Measurements from ENCODE around the gene NOD2. TPM values are rescaled to one million over a fixed set of nuclear protein-coding genes. Genes with fewer than 3 reads are reported as not detected.

The NOD2 gene
- total and polyA plus RNA-seq, 11 donors = 0.21 to 6.5 (median 0.74) TPM

GRCh38 chr16:50724306-50724705 is 30.9 kb downstream of the NOD2 start:
- Histone ChIP-seq H3K27me3 (no peaks in the 10 kb centered on the region), H3K4me1 (no peaks in the 10 kb centered on the region), H3K4me3 (no peak overlapping the region), H3K27ac (no peak overlapping the region), H3K9me3 (peaks cover 0 to 7% (median 0%) of the 10 kb centered on the region in 12 donors), H3K36me3 (peaks cover 0 to 74% (median 0%) of the 10 kb centered on the region in 9 donors)
- ATAC-seq (no peak), DNase-seq (no peak)
- intact Hi-C loops (cut with DNase I) = no loop called here
- TF ChIP-seq, protein P1, sequence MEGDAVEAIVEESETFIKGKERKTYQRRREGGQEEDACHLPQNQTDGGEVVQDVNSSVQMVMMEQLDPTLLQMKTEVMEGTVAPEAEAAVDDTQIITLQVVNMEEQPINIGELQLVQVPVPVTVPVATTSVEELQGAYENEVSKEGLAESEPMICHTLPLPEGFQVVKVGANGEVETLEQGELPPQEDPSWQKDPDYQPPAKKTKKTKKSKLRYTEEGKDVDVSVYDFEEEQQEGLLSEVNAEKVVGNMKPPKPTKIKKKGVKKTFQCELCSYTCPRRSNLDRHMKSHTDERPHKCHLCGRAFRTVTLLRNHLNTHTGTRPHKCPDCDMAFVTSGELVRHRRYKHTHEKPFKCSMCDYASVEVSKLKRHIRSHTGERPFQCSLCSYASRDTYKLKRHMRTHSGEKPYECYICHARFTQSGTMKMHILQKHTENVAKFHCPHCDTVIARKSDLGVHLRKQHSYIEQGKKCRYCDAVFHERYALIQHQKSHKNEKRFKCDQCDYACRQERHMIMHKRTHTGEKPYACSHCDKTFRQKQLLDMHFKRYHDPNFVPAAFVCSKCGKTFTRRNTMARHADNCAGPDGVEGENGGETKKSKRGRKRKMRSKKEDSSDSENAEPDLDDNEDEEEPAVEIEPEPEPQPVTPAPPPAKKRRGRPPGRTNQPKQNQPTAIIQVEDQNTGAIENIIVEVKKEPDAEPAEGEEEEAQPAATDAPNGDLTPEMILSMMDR (IDR thresholded peaks at IDR 0.05) = no peak
- no peak for TF ChIP-seq POLR2A (IDR thresholded peaks at IDR 0.05)

GRCh38 chr16:50731130-50731988 is 38.0 kb downstream of the NOD2 start:
- TF ChIP-seq POLR2A (IDR thresholded peaks at IDR 0.05) = no peak
- TF ChIP-seq, protein P1 (IDR thresholded peaks at IDR 0.05) = no peak
- intact Hi-C loops (cut with DNase I) = loop anchor here in 1 of 10 donors (10.0 kb wide), 1 partner anchor 137 kb away; no protein-coding TSS in a partner anchor
- Histone ChIP-seq H3K4me3 (no peak overlapping the region), H3K9me3 (no peaks in the 10 kb centered on the region), H3K4me1 (no peaks in the 10 kb centered on the region), H3K27me3 (no peaks in the 10 kb centered on the region), H3K36me3 (peaks cover 0 to 48% (median 0%) of the 10 kb centered on the region in 9 donors), H3K27ac (no peak overlapping the region)
- WGBS, 4 donors = 75 to 98% (median 78%) methylated on average over 2 to 6 of the region's 6 CpGs
- ATAC-seq (no peak), DNase-seq (no peak)

DNA sequence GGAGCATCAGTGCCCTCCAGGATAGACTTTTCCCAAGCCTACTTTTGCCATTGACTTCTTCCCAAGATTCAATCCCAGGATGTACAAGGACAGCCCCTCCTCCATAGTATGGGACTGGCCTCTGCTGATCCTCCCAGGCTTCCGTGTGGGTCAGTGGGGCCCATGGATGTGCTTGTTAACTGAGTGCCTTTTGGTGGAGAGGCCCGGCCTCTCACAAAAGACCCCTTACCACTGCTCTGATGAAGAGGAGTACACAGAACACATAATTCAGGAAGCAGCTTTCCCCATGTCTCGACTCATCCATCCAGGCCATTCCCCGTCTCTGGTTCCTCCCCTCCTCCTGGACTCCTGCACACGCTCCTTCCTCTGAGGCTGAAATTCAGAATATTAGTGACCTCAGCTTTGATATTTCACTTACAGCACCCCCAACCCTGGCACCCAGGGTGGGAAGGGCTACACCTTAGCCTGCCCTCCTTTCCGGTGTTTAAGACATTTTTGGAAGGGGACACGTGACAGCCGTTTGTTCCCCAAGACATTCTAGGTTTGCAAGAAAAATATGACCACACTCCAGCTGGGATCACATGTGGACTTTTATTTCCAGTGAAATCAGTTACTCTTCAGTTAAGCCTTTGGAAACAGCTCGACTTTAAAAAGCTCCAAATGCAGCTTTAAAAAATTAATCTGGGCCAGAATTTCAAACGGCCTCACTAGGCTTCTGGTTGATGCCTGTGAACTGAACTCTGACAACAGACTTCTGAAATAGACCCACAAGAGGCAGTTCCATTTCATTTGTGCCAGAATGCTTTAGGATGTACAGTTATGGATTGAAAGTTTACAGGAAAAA is 38.8 kb downstream of the NOD2 start:
- Histone ChIP-seq H3K9me3 (no peaks in the 10 kb centered on the region), H3K4me1 (no peaks in the 10 kb centered on the region), H3K27ac (no peak overlapping the region), H3K36me3 (peaks cover 0 to 41% (median 0%) of the 10 kb centered on the region in 9 donors), H3K4me3 (no peak overlapping the region), H3K27me3 (no peaks in the 10 kb centered on the region)
- ATAC-seq = peak in 1 of 4 donors; percentile 24
- DNase-seq = no peak
- no peak for TF ChIP-seq POLR2A (IDR thresholded peaks at IDR 0.05)
- TF ChIP-seq, protein P1 (IDR thresholded peaks at IDR 0.05) = no peak
- intact Hi-C loops (cut with DNase I) = loop anchor here in 1 of 10 donors (10.0 kb wide), 1 partner anchor 137 kb away; no protein-coding TSS in a partner anchor
- WGBS, 4 donors = 74 to 83% (median 80%) methylated on average over 10 of the region's 10 CpGs

DNA sequence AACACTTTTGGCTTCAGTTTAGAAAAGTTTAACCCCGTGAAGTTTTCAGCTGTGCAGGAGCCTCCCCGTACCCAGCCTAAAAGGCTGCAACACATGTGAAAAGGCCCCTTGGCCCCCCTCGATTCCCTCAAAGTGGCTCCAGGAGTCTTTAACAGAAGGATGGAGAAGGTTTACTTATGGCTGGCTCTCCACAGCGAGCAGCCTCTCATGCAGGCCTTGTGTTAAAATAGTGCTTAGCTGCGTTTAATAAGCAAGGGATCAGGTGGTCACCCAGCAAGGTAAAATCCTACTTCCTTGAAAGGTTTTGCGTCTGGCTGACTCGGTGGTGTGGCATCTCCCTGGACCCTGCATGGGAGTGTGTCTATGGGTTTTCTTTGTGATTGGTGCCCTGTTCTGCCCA is 40.1 kb downstream of the NOD2 start:
- H3K4me1 ChIP-seq = no peaks in the 10 kb centered on the region
- no peak overlapping the region for H3K27ac ChIP-seq
- H3K4me3 ChIP-seq = no peak overlapping the region
- intact Hi-C loops (cut with DNase I) = loop anchor here in 1 of 10 donors (10.0 kb wide), 1 partner anchor 139 kb away; no protein-coding TSS in a partner anchor
- ATAC-seq = no peak
- no peak for DNase-seq
- no peaks in the 10 kb centered on the region for H3K27me3 ChIP-seq
- WGBS, 4 donors = 93 to 96% (median 94%) methylated on average over 7 of the region's 7 CpGs
- H3K36me3 ChIP-seq = peaks cover 0 to 30% (median 0%) of the 10 kb centered on the region in 9 donors
- H3K9me3 ChIP-seq = no peaks in the 10 kb centered on the region
- no peak for TF ChIP-seq POLR2A (IDR thresholded peaks at IDR 0.05)

Data from heart left ventricle (tissue), 16 donors.